HEK293 (cell line): ENCODE data around the gene TSPOAP1.

Experiments
- CTCF ChIP-seq: fragments of 450-650 bp; formaldehyde crosslinking; IDR thresholded peaks from 2 replicates; pipeline ENCODE4 v1.5.1; 2016; ENCODE audit warnings: missing biosample characterization, missing genetic modification characterization
- YY1 ChIP-seq: fragments of 450-650 bp; formaldehyde crosslinking; IDR thresholded peaks from 2 replicates; pipeline ENCODE4 v1.5.1; 2018; ENCODE audit warnings: missing biosample characterization, missing genetic modification characterization
- ZNF274 ChIP-seq, 2 experiments: fragments of 200-500 bp in 1 of 2; fragments of 450-650 bp in 1 of 2; sonication (Bioruptor generic) in 1 of 2; formaldehyde crosslinking in 1 of 2; IDR thresholded peaks; 2 replicates each; pipeline versions ENCODE4 v1.5.1 to v1.6.1; 2014 to 2016; ENCODE audit warnings: borderline replicate concordance in 1 of 2, inconsistent platforms in 1 of 2, low read length in 1 of 2, missing biosample characterization in 1 of 2, missing genetic modification characterization in 1 of 2
- TF ChIP-seq, protein P1 (sequence below): fragments of 450-650 bp; formaldehyde crosslinking; IDR thresholded peaks from 2 replicates; pipeline ENCODE4 v1.5.1; 2016; ENCODE audit warnings: missing biosample characterization, missing genetic modification characterization

DNA sequence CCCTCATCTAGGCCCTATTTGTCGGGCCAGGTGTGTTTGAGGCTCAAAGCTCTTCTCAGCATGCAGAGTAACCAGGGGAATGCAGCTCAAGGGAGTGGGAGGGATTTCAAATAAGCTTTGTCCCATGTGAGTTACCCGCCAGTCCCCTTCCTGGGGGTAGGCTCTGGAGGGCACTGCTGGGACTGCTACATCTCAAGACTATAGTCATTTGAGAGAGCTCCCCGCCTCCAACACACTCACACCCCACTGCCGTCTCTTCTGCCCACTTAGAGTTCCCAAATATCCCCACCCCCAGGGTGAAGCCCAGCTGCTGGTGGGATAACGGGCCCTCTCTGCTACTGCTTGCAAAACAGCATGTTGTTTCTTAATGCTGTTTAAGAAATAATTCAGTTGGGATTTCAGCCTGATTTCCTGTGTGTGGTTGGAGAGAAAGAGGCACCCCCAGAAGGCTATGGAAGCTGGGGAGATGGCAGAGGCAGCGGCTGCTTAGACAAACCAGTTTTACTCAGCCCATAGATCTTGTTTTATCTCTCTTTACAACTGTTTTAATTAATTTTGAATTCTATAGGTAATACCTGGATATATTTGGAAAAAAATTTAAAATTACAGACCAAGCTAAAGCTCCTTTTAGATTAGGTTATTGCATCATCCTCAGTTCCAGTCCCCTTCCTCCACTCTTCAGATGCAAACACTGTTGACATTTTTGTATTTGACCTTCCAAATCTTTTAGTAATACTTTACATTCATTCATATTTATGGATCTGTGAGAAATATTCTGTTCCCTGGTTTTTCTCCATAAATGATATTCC, 43.8 kb downstream of the TSPOAP1 start:
- no peak for TF ChIP-seq CTCF (tag by site-specific recombination)
- TF ChIP-seq ZNF274 (IDR thresholded peaks at IDR 0.05; ENCODE audit: low read length) = no peak
- TF ChIP-seq ZNF274 (tag by site-specific recombination; IDR thresholded peaks at IDR 0.05; ENCODE audit: borderline replicate concordance) = no peak
- TF ChIP-seq, protein P1, sequence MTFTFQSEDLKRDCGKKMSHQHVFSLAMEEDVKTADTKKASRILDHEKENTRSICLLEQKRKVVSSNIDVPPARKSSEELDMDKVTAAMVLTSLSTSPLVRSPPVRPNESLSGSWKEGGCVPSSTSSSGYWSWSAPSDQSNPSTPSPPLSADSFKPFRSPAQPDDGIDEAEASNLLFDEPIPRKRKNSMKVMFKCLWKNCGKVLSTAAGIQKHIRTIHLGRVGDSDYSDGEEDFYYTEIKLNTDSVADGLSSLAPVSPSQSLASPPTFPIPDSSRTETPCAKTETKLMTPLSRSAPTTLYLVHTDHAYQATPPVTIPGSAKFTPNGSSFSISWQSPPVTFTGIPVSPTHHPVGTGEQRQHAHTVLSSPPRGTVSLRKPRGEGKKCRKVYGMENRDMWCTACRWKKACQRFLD (tag by site-specific recombination) = no peak
- no peak for TF ChIP-seq YY1 (tag by site-specific recombination)
